ENCODE results near the gene FRMD4A.

FRMD4A gene

DNA sequence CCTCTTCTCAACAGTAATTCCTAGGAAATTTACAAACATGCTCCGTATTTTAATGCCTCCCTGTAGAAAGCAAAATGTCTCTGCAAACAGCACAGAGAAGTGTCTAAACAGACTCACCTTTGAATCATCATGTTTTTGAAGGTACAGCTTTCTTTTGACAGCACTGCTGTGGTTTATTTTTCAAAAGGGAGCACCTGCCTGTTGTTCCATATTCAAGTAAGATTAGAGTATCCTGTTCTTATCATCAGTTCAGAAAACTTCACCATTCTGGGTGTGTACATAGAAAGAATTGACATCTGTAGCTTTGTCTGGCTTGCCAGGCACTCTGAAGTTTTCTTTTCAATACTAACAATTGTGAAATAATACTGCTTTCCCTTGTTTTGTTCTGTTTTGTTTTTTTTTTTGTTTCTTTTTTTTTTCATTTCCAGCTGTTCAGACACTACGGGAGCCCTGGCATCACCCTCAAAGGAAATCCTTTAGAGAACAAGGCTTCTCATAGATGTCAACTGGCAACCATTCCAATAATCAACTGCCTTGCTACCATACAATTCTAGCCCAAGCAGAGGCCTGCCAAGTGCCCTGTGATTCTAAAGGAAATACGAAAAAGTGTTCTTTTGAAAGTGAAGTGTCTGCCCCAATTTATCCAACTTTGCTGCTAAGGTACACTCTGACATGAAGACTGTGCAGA lies 468.0 kb downstream of the FRMD4A start:
- peak in 3 of 56 donors; percentile 11 to 38 (median 15) for DNase-seq

DNA sequence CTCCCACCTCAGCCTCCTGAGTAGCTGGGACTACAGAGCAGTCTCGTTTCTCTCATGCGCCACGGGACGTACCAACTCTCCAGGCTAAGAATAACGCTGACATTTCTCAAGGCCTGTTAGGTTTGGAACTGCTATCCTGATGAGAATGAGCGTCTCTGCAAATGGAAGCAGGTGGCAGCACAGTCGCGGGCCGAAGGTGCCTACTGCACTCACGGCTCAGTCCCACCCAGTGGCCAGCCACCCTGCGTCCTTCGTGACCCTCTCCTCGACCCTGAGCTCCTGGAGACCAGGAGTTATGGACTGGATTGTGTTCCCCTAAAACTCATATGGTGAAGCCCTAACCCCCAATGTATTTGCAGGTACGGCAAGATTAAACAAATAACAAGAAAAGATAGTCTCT lies 469.8 kb downstream of the FRMD4A start:
- DNase-seq: no peak

DNA sequence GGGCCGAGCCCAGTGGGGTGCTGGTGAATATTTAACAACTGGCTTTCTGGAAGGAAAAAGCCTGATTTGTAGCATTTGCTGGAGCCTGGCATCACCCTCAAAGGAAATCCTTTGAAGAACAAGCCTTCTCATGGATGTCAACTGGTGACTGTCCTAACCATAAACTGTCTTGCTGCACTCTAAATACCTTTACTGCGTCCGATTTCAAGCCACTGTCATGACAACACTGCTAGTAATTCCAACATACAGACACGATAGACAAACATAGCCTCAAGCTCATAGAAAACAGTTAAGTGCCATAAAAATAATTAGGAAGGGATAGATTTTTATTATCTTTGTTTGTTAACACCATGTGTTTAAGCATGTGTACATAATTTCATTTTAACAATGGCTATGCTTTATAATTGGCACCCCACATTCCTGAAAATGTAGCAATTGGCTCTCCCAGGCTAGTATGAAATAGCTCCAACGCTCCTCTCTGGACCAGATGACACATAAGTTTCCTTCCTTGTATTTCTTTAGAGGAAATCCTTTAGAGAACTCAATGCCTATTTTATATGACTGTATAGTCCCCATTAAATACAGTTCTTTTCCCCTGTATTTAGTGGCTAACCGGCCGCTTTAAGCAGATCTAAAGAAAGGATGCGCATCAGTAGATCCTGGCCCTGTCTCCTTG lies 470.6 kb downstream of the FRMD4A start:
- no peak for DNase-seq

DNA sequence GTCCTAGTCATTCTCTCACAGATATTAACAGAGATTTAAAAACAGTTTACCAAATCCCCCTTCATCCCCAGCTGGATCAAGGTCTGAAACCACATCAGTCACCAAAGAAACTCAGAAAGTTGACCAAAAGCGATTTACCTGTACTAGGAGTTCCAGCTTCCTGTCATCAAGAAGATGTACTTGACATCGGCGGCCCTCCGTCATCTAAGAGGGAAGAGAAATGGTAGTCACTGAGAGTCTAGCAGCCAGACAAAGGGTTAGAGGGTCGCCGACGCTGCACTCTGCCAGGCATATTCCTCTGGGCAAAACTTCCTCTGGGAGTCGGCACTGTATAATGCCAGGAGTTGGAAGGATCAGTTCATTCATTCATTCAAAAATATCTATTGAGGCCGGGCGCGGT lies 472.0 kb downstream of the FRMD4A start:
- DNase-seq: no peak

DNA sequence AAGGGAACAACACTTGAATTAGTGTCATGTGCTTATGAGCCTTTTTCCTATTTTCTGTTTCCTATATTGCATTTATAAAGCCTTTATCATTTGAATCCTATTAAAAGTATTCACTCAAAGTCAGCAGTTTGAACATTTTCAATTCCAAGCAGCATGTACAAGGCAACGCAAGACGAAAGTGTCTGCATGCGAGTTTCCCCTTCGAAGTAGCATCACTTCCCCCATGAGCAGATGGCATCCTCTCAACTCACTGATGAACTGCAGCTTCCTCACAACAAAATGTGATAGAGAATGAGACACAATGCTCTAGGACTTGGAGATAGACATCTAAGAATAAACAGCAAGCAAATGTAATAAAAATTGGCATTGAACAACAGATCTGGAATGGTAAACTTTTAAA lies 473.3 kb downstream of the FRMD4A start:
- peak in 1 of 56 donors; percentile 18 for DNase-seq

DNA sequence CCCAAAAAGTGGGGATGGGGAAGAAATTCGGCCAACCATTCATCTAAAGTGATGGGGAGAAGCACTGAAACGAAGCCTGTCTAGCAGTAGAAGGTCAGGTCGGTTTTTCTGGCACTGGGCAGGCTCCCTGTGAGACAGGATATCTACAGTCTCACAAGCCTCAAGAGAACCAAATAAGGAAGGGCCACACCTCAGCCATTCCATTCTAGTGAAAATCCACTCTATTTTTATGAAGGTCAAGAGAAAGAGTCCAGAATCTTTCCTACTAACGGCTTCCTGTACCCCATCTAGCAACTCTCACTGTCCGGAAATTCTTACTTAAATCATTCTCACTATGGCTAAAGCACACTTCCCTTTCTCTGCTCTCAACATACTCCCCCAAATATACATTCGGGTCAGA lies 476.9 kb downstream of the FRMD4A start:
- DNase-seq: no peak

DNA sequence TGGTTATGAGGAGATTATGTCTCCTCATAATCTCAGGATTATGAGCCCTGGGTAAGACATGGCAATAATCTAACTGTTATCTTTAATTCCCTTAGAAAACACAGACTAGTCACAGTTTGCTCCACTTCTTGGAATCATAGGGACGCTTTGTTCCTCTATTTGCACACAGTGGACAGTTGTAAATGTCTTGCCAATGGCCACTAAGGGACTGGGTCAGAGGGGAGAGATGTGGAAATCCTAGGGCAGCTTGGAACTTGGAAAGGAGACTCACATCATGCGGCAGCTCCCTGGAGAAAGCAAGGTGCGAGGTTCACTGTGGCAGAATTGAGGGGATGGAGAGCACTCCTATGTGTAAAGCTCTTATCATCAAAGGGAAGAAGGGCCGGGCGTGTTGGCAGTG lies 477.9 kb downstream of the FRMD4A start:
- no peak for DNase-seq

DNA sequence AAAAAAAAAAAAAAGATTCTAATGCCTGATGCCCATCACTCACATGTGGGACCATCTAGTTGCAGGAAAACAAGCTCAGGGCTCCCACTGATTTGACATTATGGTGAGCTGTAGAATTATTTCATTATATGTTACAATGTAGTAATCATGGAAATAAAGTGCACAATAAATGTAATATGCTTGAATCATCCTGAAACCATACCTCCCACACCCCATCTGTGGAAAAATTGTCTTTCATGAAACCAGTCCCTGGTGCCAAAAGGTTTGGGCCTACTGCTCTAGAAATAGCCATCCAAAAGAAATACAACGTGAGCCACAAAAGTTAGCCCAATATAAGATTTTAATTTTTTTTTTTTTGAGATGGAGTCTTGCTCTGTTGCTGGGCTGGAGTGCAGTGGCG lies 478.8 kb downstream of the FRMD4A start:
- DNase-seq: no peak

DNA sequence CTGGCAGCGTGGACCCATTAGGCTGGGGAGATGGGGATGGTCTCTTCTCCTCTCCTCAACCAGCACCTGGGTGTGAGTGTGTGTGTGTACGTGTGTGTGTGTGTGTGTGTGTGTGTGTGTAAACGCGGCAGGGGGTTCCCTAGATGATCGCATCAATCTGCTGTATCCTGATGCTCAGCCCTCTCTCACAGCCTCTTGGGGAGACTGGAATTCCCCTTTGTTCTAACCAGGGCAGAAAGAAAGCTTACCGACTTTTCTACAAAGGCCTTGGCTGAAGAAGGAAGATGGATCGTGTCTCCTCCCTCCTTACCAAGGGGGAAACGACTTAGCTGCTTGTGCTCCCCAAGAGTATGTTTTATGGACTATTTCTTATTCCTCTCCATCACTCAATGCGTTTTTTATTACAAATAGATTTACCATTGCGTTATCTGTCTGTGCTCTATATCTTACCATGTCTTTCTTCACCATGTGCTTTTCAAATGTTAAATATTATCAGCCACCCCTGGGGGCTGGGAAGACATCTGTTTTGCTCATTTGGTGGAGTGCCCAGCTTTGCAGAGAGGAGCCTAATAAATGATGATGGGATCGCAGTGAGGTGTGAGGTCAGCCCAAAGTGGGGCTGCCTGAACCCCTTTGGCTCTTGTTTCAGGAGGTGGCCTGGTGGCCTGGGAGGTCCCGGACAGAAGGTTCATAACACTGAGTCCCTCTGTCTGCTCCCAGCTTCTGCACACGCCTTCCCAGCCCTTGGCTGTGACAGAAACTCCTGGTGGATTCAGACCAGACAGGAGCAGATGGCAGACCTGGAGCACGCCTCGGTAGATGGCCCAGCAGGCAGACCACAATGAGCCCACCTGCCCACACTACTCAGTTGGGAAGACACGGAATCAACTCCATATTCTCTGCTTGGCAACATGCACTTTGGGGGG lies 481.9 kb downstream of the FRMD4A start:
- DNase-seq: no peak

DNA sequence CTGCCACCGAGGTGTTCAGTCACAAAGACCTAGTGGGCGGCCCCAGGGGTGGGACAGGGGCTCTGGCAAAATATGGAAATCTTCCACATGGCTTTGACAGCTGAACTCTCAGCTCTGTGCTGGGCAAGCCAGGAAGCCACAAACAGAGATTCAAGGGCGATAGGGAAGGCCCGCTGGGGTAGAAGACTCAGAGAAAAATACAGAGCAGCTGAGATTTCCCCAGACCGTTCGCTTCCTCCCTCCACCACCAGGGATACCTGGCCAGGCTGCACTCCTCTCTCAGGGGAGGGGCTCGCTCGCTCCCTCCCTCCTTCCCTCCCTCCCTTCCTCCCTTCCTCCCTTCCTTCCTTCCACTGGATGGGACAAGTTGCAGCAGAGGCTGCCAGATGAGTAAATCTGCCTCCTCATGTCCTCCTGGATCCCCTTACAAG lies 483.5 kb downstream of the FRMD4A start:
- DNase-seq: no peak

DNA sequence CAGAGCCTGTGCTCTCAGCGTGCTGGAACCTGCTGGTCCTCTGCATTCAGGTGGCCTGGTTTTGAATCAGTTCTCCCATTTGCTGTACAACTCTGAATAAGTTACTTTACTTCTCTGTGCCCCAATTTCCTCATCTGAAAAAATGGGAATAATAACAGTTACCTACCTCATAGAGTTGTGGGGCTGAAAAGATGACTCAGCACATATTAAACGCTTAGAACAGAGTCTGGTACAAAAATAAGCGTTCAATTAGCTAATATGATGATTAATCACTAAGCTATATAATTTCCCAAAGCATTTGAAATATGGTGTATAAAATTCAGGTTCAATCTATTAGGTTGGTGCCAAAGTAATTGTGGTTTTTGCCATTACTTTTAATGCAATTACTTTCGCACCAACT lies 484.8 kb downstream of the FRMD4A start:
- DNase-seq: no peak

DNA sequence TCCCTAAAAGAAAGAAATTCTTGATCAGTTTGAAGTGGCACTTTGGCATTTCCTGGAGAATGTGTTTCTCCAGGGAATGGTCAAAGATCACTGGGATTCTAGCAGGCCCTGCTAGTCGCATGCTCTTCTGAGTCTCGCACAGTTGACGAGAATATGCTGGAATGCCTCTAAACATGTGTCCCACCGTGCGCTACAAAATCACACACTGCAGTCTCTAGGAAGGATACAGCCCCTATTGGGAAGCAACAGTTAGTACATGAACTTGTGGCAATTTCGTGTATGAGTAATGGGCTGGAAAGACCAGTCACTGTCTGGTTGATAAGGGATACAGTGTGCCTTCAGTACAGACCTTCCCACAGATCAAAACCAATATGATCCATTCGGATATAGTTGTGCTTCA lies 486.1 kb downstream of the FRMD4A start:
- DNase-seq: no peak

DNA sequence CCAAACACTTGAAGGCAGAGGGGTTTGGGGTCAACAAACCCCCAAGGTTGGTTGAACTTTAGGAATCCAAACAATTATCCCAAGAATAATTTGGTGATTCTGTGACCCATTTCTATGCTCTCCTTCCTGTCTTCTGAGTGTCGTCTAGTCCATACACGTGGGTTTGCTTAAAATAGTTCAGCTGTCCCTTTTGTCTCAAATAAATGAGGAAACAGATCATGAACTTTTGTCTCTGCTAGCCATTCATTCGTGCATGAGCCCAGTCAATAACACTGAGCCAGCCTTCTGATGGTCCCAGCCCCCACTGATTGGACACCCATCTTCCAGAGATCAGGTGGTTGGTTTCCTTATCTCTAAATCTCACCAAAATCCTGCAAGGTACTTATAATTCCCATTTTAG lies 488.6 kb downstream of the FRMD4A start:
- no peak for DNase-seq

DNA sequence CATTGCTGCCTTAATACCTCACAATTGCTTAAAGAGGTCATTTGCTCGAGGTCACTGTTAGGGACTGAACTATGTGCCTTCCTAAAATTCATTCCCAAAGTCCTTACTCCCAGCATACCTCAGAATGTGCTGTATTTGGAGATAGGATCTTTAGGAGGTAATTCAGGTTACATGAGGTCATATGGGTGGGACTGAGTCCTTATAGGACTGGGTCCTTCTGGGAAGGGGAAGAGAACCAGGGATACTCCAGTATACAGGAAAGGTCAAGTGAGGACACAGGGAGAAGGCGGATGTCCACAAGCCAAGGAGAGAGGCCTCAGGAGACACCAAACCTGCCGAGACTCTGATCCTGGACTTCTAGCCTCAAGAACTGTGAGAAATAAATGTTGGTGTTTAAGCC lies 490.7 kb downstream of the FRMD4A start:
- no peak for DNase-seq

DNA sequence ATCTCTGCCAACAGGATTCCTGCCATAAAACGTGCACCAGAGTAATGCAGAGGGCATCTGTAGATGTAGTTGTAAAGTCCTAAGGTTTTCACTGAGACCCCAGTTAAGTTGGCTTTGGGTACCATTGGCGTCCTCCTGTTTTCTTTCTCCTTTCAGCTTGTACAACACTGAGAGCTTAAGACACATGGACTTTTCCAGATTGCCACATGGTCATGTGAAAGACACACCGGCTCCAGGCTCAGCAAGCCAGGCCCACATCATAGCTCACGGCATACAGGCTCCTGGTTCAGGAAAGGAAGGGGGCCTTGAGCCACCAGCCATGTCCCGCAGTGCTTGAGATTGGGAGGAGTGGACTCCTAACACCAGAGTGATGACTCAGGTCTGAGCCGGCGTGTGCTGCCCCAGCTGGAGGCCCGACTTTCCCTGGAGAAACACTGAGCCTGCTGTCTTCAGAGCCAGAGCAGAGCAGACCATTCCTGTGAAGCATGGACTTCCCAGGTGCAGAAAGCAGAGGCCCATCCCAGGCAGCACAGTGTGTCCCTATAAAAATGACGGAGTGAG lies 491.2 kb downstream of the FRMD4A start:
- peak in 1 of 56 donors; percentile 6 for DNase-seq

DNA sequence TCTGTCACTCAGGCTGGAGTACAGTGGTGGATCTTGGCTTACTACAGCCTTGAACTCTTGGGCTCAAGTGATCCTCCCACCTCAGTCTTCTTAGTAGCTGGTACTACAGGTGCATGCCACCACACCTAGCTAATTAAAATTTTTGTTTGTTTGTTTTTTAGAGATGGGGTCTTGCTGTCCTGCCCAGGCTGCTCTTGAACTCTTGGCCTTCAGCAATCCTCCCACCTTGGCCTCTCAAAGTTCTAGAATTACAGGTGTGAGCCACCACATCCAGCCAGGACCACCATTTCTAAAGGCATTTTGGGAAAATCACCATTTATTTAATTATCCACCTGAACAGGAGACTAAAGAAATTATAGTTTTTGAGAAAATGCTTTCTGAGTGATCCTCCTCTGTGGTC lies 491.7 kb downstream of the FRMD4A start:
- DNase-seq: no peak

DNA sequence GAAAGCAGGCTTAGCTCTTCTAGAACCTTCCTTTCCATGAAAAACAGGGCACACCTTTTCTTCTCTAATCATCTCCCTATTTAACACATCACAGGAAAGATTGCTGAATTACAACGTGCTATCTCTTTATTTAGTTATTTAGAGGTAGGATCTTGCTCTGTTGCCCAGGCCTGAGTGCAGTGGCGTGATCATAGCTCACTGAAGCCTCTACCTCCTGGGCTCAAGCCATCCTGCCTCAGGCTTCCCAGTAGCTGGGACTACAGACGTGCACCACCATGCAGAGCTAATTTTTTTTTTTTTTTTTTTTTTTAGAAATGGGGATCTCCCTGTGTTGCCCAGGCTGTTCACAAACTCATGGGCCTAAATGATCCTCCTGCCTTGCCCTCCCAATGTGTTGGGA lies 492.8 kb downstream of the FRMD4A start:
- DNase-seq: no peak

DNA sequence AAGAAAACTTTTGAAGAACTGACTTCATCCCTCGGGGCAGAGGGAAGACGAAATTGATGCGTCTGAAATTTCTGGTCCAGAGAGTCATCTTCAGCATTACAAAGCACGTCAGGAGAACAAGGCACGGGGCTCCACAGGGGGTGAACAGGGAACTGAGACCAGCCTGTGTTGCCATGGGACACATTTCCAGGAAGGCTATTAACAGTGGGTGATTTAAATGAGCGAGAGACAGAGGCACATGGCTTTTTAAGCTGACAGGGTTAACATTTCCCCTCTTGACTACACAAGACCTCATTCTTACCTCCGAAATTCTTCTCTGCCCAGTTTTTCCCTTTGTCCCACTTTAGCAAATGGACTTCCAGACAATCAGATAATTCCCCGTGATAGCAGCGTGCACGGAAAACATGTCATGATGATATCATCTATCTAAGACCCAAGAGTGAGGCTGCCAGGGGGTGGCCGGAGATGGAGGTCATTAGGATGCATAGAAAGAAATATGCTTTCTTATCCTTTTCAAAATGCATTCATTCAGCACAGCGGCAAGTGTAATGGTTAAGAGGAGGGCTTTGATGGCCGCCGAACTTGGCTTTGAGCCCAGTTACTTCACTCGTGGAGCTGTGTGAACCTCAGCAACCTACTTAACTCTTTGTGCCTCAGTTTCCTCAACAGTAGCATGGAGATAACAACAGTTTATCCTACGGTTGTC lies 496.0 kb downstream of the FRMD4A start:
- DNase-seq: peak in 18 of 56 donors; percentile 7 to 33 (median 18)

DNA sequence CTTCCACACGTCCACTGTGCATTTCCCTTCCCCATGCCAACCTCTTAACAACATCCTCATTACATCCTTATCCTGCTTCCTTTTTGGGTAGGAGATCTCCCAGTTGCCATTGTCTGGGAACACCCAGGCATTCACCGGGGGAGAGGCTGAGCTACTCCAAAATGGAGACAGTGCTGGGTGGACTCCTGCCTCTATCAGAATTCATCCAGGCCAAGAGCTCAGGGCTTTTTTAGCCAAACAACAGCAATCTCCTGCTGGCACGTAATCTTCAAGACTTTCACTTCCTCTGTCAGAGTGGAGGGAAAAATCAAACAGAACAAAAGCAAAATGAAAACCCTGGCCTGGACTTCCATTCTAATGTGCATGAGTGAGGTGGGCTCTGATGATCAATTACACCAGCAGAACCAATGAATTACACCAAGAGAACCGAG lies 499.0 kb downstream of the FRMD4A start:
- no peak for DNase-seq

DNA sequence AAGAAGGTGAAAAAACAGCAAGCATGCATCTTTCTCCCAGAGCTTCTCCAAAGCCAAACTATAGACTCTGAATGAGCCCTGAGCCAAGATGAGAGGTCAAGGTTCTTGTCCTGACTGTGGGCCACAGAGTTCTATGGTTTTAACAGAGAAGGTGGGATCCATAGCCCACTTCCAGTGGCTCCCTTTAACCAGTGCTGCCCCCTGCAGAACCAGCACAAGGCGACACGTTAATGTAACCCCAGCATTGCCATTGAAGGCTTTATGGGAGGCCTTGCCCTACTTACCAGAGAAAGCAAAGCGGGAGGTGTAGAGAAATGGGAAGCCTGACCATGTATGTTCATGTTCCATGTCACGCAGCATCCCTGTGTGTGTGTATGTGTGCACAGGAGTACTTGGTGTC lies 500.3 kb downstream of the FRMD4A start:
- no peak for DNase-seq

DNA sequence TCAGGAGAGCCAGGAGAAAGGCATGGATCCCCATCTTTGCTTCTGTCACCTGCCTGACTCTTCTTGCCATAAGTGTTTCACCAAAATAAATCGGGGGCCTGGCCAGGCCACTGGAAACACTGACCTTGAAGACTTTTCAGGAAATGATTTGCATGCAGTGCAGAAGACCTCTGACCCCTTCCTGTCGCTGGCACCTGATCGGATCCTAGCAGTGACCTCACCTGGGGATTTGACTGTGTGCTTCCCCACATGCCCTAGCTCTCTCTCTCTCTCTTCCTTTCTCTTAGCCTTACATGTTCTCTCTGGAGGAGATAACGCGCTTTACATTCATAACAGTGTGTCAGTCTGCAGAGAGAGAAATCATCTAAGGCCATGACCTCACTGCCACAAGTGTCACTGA lies 500.9 kb downstream of the FRMD4A start:
- no peak for DNase-seq
